HepG2 (cell line): ENCODE measurements around the gene CD7. TPM values are rescaled to one million over a fixed set of nuclear protein-coding genes. Genes with fewer than 3 reads are reported as not detected.

Experiments used
- ADNP ChIP-seq: sonication (generic); formaldehyde crosslinking; IDR thresholded peaks from 2 replicates; pipeline ENCODE4 v1.4.0; 2020; ENCODE audit warnings: missing genetic modification reagents
- KDM3A ChIP-seq: IDR thresholded peaks from 2 replicates; pipeline ENCODE4 v1.6.1; 2018; ENCODE audit warnings: low read depth, missing compliant biosample characterization
- NCOA1 ChIP-seq: sonication (generic); formaldehyde crosslinking; IDR thresholded peaks from 2 replicates; pipeline ENCODE4 v1.9.0; 2021; ENCODE audit warnings: missing genetic modification reagents
- NR2C2 ChIP-seq: sonication (generic); formaldehyde crosslinking; IDR thresholded peaks from 2 replicates; pipeline ENCODE4 v1.4.0; 2020; ENCODE audit warnings: missing genetic modification reagents, mild to moderate bottlenecking, moderate library complexity, borderline replicate concordance
- PRMT3 ChIP-seq: sonication (generic); formaldehyde crosslinking; IDR thresholded peaks from 2 replicates; pipeline ENCODE4 v1.8.1; 2022; ENCODE audit warnings: low read depth, mild to moderate bottlenecking, moderate library complexity, missing genetic modification reagents, borderline replicate concordance
- ZNF180 ChIP-seq: sonication (generic); formaldehyde crosslinking; IDR thresholded peaks from 2 replicates; pipeline ENCODE4 v1.4.0; 2020; ENCODE audit warnings: low read depth, missing genetic modification reagents, borderline replicate concordance
- ZNF296 ChIP-seq: sonication (generic); formaldehyde crosslinking; conservative IDR thresholded peaks from 2 replicates; pipeline ENCODE4 v1.5.0; 2020; ENCODE audit warnings: mild to moderate bottlenecking, missing genetic modification reagents
- ZNF674 ChIP-seq: sonication (generic); formaldehyde crosslinking; IDR thresholded peaks from 2 replicates; pipeline ENCODE4 v1.5.0; 2020; ENCODE audit warnings: low read depth, mild to moderate bottlenecking, missing genetic modification reagents
- ZSCAN31 ChIP-seq: sonication (generic); formaldehyde crosslinking; IDR thresholded peaks from 2 replicates; pipeline ENCODE4 v1.5.0; 2020; ENCODE audit warnings: low read depth, mild to moderate bottlenecking, missing genetic modification reagents
- polyA plus RNA-seq, 8 experiments: library from polyadenylated mRNA; depleted of rRNA in 3 of 8; stranded (reverse) in 7 of 8; unstranded in 1 of 8; fragments of >200 nt; fragmentation: Illumina TruSeq in 4 of 8; extraction: Trizol in 4 of 8; gene quantifications; 2 replicates each; pipeline versions ENCODE4 v1.2.1 to v1.2.3, GENCODE V29; 2011 to 2016; ENCODE audit warnings: low read depth in 4 of 8, missing spikeins in 1 of 8, mixed read lengths in 1 of 8; ENCODE audit not compliant: insufficient read depth in 1 of 8
- total RNA-seq, 5 experiments: library from RNA; depleted of rRNA; stranded (reverse); fragments of >200 nt; fragmentation: Illumina TruSeq; extraction: Trizol; gene quantifications; 2 replicates each; pipeline ENCODE4 v1.2.3, GENCODE V29; 2016; ENCODE audit warnings: low read depth in 1 of 5
- TF ChIP-seq, protein P1 (sequence below): sonication (generic); formaldehyde crosslinking; IDR thresholded peaks from 2 replicates; pipeline ENCODE4 v1.4.0; 2020; ENCODE audit warnings: missing genetic modification reagents
- TF ChIP-seq, protein P2 (sequence below): IDR thresholded peaks from 2 replicates; pipeline ENCODE4 v1.6.1; 2018; ENCODE audit warnings: missing genetic modification reagents, mild to moderate bottlenecking, missing compliant biosample characterization
- TF ChIP-seq, protein P3 (sequence below): sonication (generic); formaldehyde crosslinking; IDR thresholded peaks from 2 replicates; pipeline ENCODE4 v1.4.0; 2020; ENCODE audit warnings: missing genetic modification reagents, borderline replicate concordance
- TF ChIP-seq, protein P4 (sequence below): sonication (generic); formaldehyde crosslinking; IDR thresholded peaks from 2 replicates; pipeline ENCODE4 v1.9.0; 2021; ENCODE audit warnings: missing genetic modification reagents, borderline replicate concordance
- TF ChIP-seq, protein P5 (sequence below): sonication (generic); formaldehyde crosslinking; IDR thresholded peaks from 2 replicates; pipeline ENCODE4 v1.4.0; 2020; ENCODE audit warnings: low read depth, mild to moderate bottlenecking, missing genetic modification reagents
- TF ChIP-seq, protein P6 (sequence below): sonication (generic); formaldehyde crosslinking; IDR thresholded peaks from 2 replicates; pipeline ENCODE4 v1.5.0; 2020; ENCODE audit warnings: missing genetic modification reagents

The CD7 gene
- total and polyA plus RNA-seq, 2 of the 13 experiments (the other 11 are each of a cell fraction or from before 2014, with no cell fraction given) = 67.6 to 76.4 TPM

DNA sequence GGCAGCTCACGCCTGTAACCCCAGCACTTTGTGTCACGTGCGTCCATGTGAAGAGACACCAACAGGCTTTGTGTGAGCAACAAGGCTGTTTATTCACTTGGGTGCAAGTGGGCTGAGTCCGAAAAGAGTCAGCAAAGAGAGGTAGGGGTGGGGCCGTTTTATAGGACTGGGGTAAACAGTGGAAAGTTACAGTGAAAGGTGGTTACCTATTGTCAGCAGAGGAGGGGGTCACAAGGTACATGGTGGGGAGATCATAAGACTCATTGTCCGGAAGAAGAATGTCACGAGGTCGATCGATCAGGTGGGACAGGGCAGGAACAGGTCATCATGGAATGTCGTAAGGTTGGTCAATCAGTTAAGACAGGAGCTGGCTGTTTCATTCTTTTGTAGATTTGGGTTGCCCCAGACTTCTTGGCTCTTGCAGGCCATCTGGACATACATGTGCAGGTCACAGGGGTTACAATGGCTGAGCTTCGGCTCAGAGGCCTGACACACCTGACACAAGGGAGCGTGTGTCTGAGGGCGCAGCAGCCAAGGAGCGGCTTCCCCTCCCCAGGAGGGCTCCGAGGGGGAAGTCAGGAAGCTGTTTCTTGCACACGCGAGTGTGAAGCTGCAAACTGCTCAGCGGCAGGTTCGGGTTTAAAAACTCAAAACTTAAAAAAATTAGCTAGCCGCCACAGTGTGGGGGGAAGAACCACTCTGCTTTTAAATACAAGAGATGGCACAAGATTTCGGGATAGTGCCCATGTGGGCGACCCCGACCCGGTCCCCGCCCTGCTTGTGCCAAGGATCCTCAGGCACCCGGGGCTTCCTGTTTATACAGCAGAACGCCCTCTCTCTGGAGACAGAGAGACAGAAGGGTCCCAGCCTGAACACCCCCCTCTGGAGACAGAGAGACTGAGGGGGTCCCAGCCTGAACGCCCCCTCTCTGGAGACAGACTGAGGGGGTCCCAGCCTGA is 29.2 kb upstream of the CD7 start (continued):
- TF ChIP-seq, protein P1, sequence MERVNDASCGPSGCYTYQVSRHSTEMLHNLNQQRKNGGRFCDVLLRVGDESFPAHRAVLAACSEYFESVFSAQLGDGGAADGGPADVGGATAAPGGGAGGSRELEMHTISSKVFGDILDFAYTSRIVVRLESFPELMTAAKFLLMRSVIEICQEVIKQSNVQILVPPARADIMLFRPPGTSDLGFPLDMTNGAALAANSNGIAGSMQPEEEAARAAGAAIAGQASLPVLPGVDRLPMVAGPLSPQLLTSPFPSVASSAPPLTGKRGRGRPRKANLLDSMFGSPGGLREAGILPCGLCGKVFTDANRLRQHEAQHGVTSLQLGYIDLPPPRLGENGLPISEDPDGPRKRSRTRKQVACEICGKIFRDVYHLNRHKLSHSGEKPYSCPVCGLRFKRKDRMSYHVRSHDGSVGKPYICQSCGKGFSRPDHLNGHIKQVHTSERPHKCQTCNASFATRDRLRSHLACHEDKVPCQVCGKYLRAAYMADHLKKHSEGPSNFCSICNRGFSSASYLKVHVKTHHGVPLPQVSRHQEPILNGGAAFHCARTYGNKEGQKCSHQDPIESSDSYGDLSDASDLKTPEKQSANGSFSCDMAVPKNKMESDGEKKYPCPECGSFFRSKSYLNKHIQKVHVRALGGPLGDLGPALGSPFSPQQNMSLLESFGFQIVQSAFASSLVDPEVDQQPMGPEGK = peak; percentile 99
- TF ChIP-seq, protein P2, sequence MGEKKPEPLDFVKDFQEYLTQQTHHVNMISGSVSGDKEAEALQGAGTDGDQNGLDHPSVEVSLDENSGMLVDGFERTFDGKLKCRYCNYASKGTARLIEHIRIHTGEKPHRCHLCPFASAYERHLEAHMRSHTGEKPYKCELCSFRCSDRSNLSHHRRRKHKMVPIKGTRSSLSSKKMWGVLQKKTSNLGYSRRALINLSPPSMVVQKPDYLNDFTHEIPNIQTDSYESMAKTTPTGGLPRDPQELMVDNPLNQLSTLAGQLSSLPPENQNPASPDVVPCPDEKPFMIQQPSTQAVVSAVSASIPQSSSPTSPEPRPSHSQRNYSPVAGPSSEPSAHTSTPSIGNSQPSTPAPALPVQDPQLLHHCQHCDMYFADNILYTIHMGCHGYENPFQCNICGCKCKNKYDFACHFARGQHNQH (CRISPR knock-in tag) = peak; percentile 94
- TF ChIP-seq ADNP (CRISPR knock-in tag) (no peak), ZNF180 (CRISPR knock-in tag) (no peak), NR2C2 (CRISPR knock-in tag) (peak; percentile 94), ZNF296 (CRISPR knock-in tag) (no peak; the same call in 1 of the 2 replicates), KDM3A (peak; percentile 89; the same call in 1 of the 2 replicates), PRMT3 (CRISPR knock-in tag) (no peak), NCOA1 (CRISPR knock-in tag) (0 out of 2 replicates have a peak, but pooled peaks have one; percentile 63), ZSCAN31 (CRISPR knock-in tag) (peak; percentile 78), ZNF674 (CRISPR knock-in tag) (no peak)
- TF ChIP-seq, protein P3, sequence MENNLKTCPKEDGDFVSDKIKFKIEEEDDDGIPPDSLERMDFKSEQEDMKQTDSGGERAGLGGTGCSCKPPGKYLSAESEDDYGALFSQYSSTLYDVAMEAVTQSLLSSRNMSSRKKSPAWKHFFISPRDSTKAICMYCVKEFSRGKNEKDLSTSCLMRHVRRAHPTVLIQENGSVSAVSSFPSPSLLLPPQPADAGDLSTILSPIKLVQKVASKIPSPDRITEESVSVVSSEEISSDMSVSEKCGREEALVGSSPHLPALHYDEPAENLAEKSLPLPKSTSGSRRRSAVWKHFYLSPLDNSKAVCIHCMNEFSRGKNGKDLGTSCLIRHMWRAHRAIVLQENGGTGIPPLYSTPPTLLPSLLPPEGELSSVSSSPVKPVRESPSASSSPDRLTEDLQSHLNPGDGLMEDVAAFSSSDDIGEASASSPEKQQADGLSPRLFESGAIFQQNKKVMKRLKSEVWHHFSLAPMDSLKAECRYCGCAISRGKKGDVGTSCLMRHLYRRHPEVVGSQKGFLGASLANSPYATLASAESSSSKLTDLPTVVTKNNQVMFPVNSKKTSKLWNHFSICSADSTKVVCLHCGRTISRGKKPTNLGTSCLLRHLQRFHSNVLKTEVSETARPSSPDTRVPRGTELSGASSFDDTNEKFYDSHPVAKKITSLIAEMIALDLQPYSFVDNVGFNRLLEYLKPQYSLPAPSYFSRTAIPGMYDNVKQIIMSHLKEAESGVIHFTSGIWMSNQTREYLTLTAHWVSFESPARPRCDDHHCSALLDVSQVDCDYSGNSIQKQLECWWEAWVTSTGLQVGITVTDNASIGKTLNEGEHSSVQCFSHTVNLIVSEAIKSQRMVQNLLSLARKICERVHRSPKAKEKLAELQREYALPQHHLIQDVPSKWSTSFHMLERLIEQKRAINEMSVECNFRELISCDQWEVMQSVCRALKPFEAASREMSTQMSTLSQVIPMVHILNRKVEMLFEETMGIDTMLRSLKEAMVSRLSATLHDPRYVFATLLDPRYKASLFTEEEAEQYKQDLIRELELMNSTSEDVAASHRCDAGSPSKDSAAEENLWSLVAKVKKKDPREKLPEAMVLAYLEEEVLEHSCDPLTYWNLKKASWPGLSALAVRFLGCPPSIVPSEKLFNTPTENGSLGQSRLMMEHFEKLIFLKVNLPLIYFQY = peak; percentile 89
- TF ChIP-seq, protein P4, sequence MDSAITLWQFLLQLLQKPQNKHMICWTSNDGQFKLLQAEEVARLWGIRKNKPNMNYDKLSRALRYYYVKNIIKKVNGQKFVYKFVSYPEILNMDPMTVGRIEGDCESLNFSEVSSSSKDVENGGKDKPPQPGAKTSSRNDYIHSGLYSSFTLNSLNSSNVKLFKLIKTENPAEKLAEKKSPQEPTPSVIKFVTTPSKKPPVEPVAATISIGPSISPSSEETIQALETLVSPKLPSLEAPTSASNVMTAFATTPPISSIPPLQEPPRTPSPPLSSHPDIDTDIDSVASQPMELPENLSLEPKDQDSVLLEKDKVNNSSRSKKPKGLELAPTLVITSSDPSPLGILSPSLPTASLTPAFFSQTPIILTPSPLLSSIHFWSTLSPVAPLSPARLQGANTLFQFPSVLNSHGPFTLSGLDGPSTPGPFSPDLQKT = no peak
- TF ChIP-seq, protein P5, sequence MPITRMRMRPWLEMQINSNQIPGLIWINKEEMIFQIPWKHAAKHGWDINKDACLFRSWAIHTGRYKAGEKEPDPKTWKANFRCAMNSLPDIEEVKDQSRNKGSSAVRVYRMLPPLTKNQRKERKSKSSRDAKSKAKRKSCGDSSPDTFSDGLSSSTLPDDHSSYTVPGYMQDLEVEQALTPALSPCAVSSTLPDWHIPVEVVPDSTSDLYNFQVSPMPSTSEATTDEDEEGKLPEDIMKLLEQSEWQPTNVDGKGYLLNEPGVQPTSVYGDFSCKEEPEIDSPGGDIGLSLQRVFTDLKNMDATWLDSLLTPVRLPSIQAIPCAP (CRISPR knock-in tag) = peak; percentile 24; the same call in 1 of the 2 replicates
- TF ChIP-seq, protein P6, sequence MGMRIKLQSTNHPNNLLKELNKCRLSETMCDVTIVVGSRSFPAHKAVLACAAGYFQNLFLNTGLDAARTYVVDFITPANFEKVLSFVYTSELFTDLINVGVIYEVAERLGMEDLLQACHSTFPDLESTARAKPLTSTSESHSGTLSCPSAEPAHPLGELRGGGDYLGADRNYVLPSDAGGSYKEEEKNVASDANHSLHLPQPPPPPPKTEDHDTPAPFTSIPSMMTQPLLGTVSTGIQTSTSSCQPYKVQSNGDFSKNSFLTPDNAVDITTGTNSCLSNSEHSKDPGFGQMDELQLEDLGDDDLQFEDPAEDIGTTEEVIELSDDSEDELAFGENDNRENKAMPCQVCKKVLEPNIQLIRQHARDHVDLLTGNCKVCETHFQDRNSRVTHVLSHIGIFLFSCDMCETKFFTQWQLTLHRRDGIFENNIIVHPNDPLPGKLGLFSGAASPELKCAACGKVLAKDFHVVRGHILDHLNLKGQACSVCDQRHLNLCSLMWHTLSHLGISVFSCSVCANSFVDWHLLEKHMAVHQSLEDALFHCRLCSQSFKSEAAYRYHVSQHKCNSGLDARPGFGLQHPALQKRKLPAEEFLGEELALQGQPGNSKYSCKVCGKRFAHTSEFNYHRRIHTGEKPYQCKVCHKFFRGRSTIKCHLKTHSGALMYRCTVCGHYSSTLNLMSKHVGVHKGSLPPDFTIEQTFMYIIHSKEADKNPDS = 0 out of 2 replicates have a peak, but pooled peaks have one; percentile 50
